Caco-2 (cell line): Measurements from ENCODE around the gene PPIA. TPM values are rescaled to one million over a fixed set of nuclear protein-coding genes. Genes with fewer than 3 reads are reported as not detected.

ENCODE experiments used
- BruUV-seq: library from RNA; stranded (reverse); fragments of 400-500 nt; replicated peaks from 2 replicates; lab custom pipeline; 2021; lab: Mats Ljungman, UMichigan
- CTCF ChIA-PET: fragments of 300-600 bp; sonication (Branson Sonifier 250); formaldehyde crosslinking; loops from one replicate; lab custom pipeline; 2022; ENCODE audit warnings: antibody characterized with exemption; lab: Charles Lee
- POLR2A ChIA-PET: fragments of 300-600 bp; sonication (Branson Sonifier 250); formaldehyde crosslinking; loops from one replicate; lab custom pipeline; 2022; ENCODE audit warnings: antibody characterized with exemption; lab: Charles Lee
- DNase-seq, 2 experiments: peaks; one replicate each; pipeline versions ENCODE4 v3.0.0 to v3.0.0-alpha.2; 2020 to 2022
- H3K27me3 ChIP-seq: replicated peaks from 2 replicates; pipeline ENCODE4 v1.6.0; 2011; ENCODE audit warnings: low read length; ENCODE audit not compliant: control insufficient read depth, insufficient read depth
- H3K36me3 ChIP-seq: 2 replicates; pipeline ENCODE4 v1.5.1; 2011; ENCODE audit warnings: low read length; ENCODE audit not compliant: control insufficient read depth, insufficient read depth
- H3K4me1 ChIP-seq: fragments of 250-450 bp; sonication (Bioruptor Pico); 2 replicates; pipeline ENCODE4 v1.5.1; 2020; ENCODE audit warnings: mild to moderate bottlenecking
- H3K4me3 ChIP-seq: 2 replicates; pipeline ENCODE4 v1.5.1; 2011; ENCODE audit warnings: low read depth, mild to moderate bottlenecking, control low read depth, low read length
- H3K9me3 ChIP-seq: fragments of 250-450 bp; sonication (Bioruptor Pico); 2 replicates; pipeline ENCODE4 v1.5.1; 2020; ENCODE audit warnings: mild to moderate bottlenecking, moderate library complexity
- H3K27ac Mint-ChIP-seq: one replicate; pipeline ENCODE4 v1.8.0; 2022; ENCODE audit warnings: mixed read lengths; ENCODE audit not compliant: unreplicated experiment
- H3K27me3 Mint-ChIP-seq: one replicate; pipeline ENCODE4 v1.8.0; 2022; ENCODE audit warnings: mixed read lengths; ENCODE audit not compliant: insufficient read depth, unreplicated experiment
- H3K36me3 Mint-ChIP-seq: one replicate; pipeline ENCODE4 v1.8.0; 2022; ENCODE audit warnings: mild to moderate bottlenecking, mixed read lengths; ENCODE audit not compliant: insufficient read depth, unreplicated experiment
- H3K4me1 Mint-ChIP-seq: one replicate; pipeline ENCODE4 v1.8.0; 2022; ENCODE audit warnings: low read depth, mixed read lengths; ENCODE audit not compliant: unreplicated experiment
- H3K4me3 Mint-ChIP-seq: one replicate; pipeline ENCODE4 v1.8.0; 2022; ENCODE audit warnings: mild to moderate bottlenecking, moderate library complexity, mixed read lengths; ENCODE audit not compliant: unreplicated experiment
- H3K9me3 Mint-ChIP-seq: one replicate; pipeline ENCODE4 v1.8.0; 2022; ENCODE audit warnings: mixed read lengths; ENCODE audit not compliant: unreplicated experiment
- CTCF ChIP-seq, 2 experiments: fragments of 200-600 bp in 1 of 2; IDR thresholded peaks; 1 replicate in 1 of 2; 2 replicates in 1 of 2; pipeline versions ENCODE4 v1.5.1 to v1.8.0; 2011 to 2022; ENCODE audit warnings: antibody characterized with exemption in 1 of 2, control low read depth in 1 of 2, inconsistent platforms in 1 of 2, low read depth in 1 of 2, low read length in 1 of 2, mild to moderate bottlenecking in 1 of 2, moderate library complexity in 1 of 2; ENCODE audit not compliant: insufficient read depth in 1 of 2, severe bottlenecking in 1 of 2, unreplicated experiment in 1 of 2
- intact Hi-C: fragments of 100-400 bp; cut with micrococcal nuclease; formaldehyde crosslinking; loops from one replicate; pipeline ENCODE4 v1.10.0; 2022; ENCODE audit not compliant: unreplicated experiment
- total RNA-seq: library from RNA; stranded (reverse); gene quantifications from 2 replicates; pipeline ENCODE4 v1.2.3, GENCODE V29; 2022

Gene PPIA
- total RNA-seq, 1 experiment from 2014 or later, result 2,104 TPM

- no peak overlapping the region for H3K4me3 ChIP-seq
- no peak for TF ChIP-seq CTCF (IDR thresholded peaks at IDR 0.05; ENCODE audit: insufficient read depth in 1 of 2, low read depth in 1 of 2, low read length in 1 of 2, severe bottlenecking in 1 of 2, unreplicated experiment in 1 of 2)
- H3K9me3 Mint-ChIP-seq, result no peaks in the 10 kb centered on the region
- DNase-seq, result no peak
- H3K36me3 Mint-ChIP-seq, result peaks cover 24% of the 10 kb centered on the region
- H3K36me3 ChIP-seq, result peaks cover 3% of the 10 kb centered on the region; the same call in 1 of the 2 replicates
- H3K27me3 ChIP-seq, result no peaks in the 10 kb centered on the region
- H3K4me3 Mint-ChIP-seq, result no peak overlapping the region
- H3K4me1 Mint-ChIP-seq, result no peaks in the 10 kb centered on the region
- BruUV-seq, result no TSS peak
- ChIA-PET POLR2A (no interaction called here), CTCF (no interaction called here)
- H3K4me1 ChIP-seq, result no peaks in the 10 kb centered on the region
- intact Hi-C loops, result no loop called here
- no peaks in the 10 kb centered on the region for H3K9me3 ChIP-seq
- H3K27ac Mint-ChIP-seq, result no peak overlapping the region
- no peaks in the 10 kb centered on the region for H3K27me3 Mint-ChIP-seq
These were observed 26.8 kb downstream of the PPIA start for GRCh38 chr7:44823255-44823781.

GRCh38 chr7:44824894-44825526 is 28.5 kb downstream of the PPIA start:
- Histone ChIP-seq H3K36me3 (peaks cover 3% of the 10 kb centered on the region; the same call in 1 of the 2 replicates), H3K27me3 (no peaks in the 10 kb centered on the region), H3K9me3 (no peaks in the 10 kb centered on the region), H3K4me3 (no peak overlapping the region), H3K4me1 (no peaks in the 10 kb centered on the region)
- no peak for DNase-seq
- TF ChIP-seq CTCF (IDR thresholded peaks at IDR 0.05; ENCODE audit: insufficient read depth in 1 of 2, low read depth in 1 of 2, low read length in 1 of 2, severe bottlenecking in 1 of 2, unreplicated experiment in 1 of 2), result no peak
- no peak overlapping the region for H3K4me3 Mint-ChIP-seq
- H3K4me1 Mint-ChIP-seq, result no peaks in the 10 kb centered on the region
- ChIA-PET POLR2A (no interaction called here), CTCF (no interaction called here)
- no TSS peak for BruUV-seq
- H3K27me3 Mint-ChIP-seq, result no peaks in the 10 kb centered on the region
- no peak overlapping the region for H3K27ac Mint-ChIP-seq
- intact Hi-C loops, result no loop called here
- no peaks in the 10 kb centered on the region for H3K9me3 Mint-ChIP-seq
- peaks cover 41% of the 10 kb centered on the region for H3K36me3 Mint-ChIP-seq

GRCh38 chr7:44827567-44827966 is 31.1 kb downstream of the PPIA start:
- no peak overlapping the region for H3K4me3 ChIP-seq
- BruUV-seq, result no TSS peak
- Mint-ChIP-seq H3K27ac (no peak overlapping the region), H3K9me3 (no peaks in the 10 kb centered on the region), H3K4me1 (no peaks in the 10 kb centered on the region), H3K4me3 (no peak overlapping the region), H3K27me3 (no peaks in the 10 kb centered on the region), H3K36me3 (peaks cover 51% of the 10 kb centered on the region)
- H3K4me1 ChIP-seq, result no peaks in the 10 kb centered on the region
- intact Hi-C loops, result no loop called here
- peaks cover 3% of the 10 kb centered on the region; the same call in 1 of the 2 replicates for H3K36me3 ChIP-seq
- ChIA-PET CTCF (no interaction called here), POLR2A (interaction anchor here (1.6 kb wide), 1 partner anchor 254 kb away, joined by 4 read pairs; the partner anchor contains the start of gene DDX56)
- no peak for DNase-seq
- no peak for TF ChIP-seq CTCF (IDR thresholded peaks at IDR 0.05; ENCODE audit: insufficient read depth in 1 of 2, low read depth in 1 of 2, low read length in 1 of 2, severe bottlenecking in 1 of 2, unreplicated experiment in 1 of 2)
- no peaks in the 10 kb centered on the region for H3K27me3 ChIP-seq
- H3K9me3 ChIP-seq, result no peaks in the 10 kb centered on the region
